GM19452 (cell line): ENCODE measurements around the gene ALG14.
"Not testable (repeated sequence)": the region's sequence is repeated elsewhere in the genome, so short reads cannot be mapped to it uniquely, and the experiment has no call there.

ENCODE experiments used
- ATAC-seq: cut with Tn5 transposase; IDR thresholded peaks from one replicate; pipeline ENCODE4 v1.9.1; 2021; ENCODE audit not compliant: unreplicated experiment

ALG14 gene

DNA sequence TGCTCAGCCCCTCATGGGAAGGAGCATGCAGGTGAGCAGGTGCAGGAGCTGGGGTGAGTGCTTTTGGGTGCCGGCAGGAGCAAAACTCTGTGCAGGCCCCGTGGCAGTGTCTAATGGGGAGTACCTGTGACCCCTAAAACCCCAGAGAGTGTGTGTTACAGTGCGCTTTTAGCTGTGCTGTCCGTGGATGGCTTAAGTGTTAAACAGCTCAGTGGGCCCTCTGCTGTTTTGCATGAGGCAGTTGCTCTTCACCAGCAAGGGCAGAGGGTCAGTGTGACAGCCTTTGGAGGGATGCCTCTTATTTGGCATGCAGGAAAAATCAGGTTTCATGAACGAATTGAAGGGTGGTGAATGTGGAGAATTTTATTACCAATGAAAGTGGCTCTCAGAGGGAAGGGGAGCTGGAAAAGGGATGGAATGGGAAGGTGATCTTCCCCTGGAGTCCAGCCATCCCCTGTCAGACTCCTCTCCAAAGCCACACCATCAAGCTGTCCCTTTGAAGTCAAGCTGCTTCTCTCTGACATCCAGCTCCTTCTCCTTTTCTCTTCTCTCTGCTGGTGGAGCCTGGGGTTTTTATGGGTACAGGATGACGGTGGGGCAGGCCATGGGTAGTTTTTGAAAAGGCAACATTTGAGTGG is 17.0 kb upstream of the ALG14 start:
- no peak for ATAC-seq

DNA sequence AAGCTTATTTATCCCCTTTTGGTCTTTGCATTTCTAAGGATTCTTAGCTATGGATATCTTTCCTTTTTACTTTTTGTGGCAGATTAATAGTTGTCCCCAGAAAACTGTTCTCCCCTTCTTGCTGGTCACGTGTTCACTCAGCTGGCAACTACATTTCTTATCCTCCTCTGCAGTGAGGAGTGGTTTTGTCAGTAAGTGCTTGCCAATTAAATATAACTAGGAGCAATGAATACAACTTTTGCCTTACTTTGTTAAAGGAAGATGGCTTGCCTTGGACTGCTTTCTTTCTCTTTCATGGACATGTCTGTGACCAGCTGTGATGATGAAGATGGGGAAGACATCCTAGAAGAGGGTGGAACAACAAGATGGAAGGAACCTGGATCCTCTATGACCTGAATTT is 15.6 kb upstream of the ALG14 start:
- no peak for ATAC-seq

DNA sequence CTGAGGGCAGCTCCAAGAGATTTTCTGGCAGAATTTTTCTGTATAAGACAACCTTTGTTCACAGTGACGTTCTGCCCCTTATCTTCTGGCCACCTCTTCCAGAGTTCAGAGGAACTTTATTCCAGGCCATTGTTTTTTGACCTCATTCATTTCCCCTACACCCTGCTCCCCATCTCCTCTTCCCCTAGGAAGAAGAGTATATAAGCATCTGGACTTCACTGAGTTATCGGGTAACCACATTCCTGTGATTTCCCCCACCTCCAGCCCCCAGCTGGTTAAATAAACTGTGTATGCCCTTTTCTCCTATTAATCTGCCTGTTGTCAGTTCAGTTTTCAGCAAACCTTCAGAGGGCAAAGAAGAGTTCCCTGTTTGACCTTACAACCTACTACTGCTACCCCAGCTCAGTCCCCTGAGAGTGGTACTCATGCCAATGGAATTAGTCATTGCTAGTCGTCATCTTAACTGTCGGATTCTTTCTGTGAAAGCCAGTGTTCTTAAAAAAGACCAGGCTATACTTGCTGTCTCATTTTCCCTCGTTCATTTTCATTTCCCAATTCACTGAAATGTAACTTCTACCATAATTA is 14.3 kb upstream of the ALG14 start:
- ATAC-seq: no peak

DNA sequence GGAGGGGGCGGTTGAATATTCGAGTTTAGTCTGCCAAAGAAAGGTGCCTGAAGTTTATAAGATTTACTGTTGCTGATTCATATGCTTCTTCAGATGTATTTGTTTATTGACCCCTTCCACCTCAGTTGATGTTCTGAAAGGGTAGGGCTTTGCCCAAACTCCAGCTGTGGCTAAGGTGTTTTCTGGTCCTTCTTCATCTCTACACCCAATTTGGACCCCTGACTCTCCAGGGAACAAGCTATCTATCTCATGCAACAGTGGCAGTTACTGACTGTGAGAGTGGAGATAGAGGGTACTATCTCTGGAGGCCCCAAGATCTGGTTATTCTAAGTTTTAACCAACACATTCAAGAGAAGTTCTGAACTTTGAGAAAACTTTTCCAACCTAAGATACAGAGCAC is 12.6 kb upstream of the ALG14 start:
- no peak for ATAC-seq

DNA sequence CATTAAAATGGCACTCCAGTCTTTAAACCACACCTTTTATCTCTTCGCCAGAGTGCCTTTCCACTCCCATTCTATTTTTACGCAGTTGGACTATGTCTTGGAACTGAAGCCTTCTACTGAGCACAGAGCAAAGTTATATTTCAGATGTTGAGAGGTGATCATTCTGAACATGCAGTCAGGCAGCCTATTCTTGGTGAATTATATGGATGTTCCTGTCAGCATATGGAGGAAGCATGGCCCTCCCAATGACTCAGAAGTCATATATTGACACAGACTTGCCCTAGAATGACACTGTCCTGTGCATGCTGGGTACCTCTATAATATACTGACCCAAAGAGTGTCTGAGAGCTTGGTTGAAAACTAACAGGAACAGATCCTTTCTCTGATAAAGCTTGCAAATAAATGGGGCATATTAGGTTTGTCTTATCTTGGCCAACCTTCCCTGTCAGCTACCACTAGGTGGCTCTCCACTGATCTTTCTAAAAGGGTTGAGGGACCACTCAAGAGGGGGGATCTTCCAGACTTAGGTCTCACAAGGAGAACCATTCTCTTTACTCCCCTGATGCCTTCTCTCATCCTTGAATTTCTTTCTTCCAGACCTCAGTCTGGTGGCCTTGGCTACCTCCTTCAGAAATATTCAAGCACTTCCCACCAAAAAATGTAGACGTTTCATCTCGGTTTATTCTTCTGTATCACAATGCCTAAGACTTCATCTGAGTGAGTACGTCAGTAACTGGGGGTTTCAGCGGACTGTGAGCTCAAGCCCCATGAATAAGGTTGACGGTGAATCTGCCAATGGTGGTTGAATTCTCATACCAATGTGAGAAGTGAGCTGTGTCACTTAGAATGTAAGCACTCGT is 11.8 kb upstream of the ALG14 start:
- no peak for ATAC-seq

DNA sequence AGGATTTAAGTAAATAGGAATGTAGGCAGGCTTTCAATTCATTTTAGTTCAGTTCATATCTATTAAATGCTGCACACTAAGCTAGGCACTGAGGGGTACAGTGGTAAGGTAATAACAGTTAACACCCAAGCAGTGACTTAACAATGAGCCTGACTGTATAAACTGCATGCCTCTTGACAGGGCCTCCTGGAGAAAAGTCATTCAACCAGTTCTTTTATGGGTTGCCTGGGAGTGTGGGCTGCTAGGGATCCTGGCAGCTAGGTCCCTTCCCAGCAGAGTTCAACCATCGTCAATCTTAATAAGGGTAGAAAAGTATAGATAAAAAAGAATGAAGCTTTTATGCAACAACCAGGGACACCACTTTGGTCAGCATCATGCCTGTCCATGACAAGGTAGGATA is 8.1 kb upstream of the ALG14 start:
- no peak for ATAC-seq

DNA sequence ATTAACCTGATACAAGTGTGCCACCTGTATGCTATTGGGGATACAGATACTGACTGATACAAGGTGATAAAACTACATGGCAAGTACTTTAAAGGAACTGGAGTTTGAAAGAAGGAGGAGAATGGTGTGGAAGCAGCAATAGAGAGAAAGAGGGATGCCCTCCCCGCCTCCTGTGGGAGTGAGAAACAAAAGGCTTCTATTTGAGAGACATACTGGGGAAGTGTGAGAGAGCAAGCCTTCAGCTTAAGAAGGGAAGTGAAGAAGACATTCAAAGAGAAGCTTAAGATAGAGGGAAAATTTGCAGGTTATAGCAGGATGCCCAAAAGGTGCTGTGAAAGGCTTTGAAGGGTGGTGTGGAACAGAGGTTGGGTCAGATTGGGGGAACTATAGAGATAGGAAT is 7.7 kb upstream of the ALG14 start:
- no peak for ATAC-seq

DNA sequence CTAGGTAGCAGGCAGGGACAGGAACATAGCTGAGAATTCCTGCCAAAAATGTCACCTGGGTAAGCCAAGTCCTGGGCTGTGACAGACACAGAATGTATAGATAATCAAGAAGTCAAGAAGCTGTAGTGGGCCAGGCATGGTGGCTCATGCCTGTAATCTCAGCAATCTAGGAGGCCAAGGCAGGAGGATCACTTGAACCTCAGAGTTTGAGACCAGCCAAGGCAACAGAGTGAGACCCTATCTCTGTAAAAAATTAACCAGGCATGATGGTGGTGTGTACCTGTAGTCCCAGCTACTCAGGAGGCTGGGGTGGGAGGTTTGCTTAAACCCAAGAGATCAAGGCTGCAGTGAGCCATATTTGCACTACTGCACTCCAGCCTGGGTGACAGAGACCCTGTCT is 3.3 kb upstream of the ALG14 start:
- no peak for ATAC-seq

DNA sequence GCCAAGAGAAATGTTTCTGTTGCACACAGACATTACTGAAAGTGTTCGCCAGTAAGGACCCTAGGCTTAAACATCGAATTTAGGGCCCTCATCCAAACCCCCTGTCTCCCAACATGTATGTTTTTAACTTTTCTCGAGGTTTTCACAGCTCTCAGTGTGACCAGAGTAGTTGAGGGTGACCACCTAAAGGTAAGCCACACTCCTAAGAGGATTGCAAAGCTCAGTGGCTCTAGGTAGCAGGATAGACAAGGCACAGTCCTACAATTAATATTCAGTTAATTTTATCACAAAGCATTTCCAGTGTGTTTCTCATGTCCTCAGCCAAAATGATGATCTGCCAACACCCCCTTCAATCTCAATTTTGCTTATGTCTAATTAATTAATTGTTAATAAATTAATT is 695 bp upstream of the ALG14 start:
- no peak for ATAC-seq

DNA sequence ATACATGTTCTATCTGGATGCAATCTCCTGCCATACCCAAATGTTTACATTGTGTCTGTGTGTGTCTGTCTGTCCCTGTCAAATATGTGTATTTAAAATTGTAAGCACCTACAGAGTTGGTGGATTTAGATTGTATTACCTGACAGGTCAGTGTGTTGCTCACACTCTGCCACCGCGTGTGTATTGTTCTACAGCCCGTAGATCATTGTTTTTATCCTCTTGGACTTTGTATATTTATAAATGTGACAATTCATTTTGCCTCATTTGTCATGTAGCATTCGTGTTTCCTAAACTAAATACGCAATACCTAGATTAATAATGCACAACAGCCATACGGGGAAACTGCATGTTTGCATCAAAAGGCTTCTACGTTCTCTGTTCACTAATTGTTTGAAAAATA is 634 bp downstream of the ALG14 start:
- ATAC-seq: no peak

DNA sequence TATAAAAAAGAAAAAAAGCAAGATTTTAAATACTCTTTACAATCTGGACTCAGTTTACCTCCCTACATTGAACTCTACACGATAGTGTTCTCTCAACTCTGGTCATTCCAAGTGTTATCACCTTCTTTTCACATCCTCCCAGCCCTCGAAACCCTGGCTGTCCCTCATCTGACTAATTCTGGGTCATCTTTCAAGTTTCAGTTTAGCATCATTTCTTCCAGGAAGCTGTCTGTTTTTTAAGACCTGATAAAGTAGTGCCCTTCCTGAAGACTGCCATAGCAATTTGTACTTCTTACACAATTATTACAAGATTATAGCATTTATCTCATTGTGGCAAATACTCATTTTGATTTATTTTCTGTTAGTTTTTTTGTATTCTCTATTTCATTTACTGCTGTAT is 1.2 kb downstream of the ALG14 start:
- ATAC-seq: no peak

DNA sequence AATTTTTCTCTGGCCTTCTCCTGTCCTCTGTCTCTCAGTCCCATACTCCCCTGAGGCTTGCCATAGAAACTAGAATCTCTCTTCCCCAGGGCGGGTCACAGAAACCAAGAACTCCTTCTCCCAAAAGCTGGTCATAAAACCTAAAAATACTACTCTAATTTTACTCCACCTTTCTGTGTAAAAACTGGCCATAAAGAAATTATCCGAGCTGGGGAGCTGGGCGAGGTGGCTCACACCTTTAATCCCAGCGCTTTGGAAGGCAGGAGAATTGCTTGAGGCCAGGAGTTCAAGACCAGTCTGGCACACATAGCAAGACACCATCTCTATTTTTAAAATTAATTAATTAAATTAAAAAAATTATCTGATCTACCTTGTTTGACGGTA is 3.0 kb downstream of the ALG14 start:
- ATAC-seq: no peak

DNA sequence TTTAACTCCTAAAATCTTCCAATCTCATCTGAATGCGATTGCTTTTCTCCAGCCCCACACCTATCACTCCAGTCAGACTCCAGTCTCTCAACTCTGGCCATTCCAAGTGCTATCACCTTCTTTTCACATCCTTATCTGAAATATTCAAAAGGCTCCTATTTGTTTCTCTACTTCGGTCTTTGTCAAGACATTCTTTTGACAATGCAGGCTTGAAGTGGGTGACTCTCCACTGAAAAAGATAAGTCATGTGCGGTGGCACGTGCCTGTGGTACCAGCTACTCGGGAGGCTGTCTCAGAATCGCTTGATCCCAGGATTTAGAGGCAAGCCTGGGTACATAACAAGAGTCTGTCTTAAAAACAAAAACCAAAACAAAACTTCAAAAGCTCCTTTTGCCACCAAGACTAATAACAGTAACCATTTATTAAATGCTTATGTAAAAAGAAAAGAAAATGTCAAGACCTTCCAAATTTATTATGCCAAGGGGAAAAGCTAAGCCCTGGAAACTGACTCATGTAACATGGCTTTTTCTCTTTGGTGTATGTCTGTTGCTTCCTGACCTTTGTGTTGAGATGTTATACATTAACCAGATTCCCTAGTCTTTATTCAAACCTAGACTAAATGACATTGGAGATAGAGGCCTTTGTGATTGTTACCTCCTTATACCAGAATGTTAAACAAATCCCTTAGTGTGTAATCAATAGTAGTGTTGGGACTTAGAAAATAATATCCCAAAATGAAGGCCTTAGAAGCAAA is 3.6 kb downstream of the ALG14 start:
- ATAC-seq: no peak

DNA sequence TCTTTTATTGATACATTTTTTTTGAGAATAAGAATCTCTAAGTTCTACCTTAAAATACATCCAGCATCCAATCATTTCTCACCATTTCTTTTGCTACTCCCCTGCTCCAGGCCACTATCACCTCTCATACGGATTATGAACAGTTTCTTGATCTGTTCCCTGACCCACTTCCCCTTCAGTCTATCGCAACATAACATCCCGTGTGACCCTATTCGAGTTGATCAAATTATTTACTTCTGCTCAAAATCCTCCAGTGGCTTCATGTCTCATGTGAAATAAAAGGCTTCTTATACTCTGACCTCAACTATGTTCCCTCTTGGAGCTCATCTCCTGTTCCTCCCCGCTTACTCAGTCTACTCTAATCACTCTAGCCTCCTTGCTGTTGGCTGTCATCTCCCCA is 5.2 kb downstream of the ALG14 start:
- ATAC-seq: no peak

DNA sequence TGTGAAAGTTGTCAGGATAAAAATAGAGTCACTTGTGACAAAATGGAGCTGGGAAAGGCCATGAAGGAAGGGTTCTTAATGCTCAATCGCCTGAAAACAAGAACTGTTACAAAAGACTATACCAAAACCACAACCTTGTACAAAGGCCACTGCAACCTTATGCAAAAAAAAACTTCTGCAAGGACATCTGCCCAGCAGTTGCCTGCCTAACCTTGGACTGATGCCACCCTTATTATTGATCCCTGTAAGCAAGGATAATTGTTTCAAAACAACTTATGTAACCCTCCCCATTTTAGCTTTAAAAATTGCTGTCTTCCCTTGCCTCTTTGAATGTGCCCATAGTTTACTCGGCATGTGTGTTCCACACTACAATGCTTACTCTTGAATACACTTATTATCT is 5.7 kb downstream of the ALG14 start:
- ATAC-seq: no peak

DNA sequence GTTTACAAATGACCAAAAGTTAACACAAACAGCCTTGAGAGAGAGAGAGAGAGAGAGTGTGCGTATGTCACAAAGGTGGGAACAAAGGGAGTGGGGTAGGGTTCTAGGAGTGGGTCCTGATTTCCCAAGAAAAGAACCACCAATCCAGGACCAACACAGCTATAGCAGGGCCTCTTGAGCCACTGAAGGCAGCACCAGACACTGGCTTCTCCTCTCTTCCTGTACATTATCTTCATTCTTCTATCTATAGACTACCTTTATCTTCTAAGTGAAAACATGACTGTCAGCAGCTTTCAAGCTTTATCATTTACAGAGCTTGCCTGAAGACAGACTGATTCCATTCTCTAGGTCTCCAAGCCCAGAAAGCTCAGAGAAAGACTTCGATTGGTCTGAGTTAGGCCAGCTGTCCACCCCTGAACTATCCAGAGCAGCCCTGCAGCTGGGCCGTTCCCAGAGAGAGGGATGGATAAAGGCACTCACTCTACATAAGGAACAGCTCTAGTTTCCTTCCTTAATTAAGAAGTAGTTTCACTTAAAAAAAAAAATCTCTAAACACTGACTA is 11.2 kb downstream of the ALG14 start:
- no peak for ATAC-seq

DNA sequence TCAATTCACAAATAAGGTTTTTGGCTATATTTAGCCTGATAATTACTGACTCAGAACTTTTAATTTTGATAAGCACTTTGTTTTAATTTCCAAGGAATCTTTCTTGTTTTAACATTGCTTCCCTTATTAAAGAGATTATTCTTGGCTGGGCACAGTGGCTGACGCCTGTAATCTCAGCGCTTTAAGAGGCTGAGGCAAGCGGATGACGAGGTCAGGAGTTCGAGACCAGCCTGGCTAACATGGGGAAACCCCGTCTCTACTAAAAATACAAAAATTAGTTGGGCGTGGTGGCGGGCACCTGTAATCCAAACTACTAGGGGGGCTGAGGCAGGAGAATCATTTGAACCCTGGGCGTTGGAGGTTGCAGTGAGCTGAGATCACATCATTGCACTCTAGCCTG is 13.8 kb downstream of the ALG14 start:
- ATAC-seq: no peak

DNA sequence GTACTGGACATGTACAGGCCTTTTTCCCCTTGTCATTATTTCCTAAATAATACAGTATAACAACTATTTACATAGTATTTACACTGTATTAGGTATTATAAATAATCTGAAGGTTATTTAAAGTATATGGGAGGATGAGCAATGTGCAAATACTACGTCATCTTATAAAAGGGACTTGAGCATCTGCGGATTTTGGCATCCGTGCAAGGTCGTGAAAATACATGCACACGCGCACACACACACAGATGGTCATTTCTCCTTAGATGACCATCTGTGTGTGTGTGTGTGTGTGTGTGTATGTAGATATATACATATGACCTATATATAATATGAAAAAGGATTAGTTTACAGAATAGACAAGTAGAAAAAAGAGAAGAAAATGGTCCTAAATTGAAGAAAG is 15.4 kb downstream of the ALG14 start:
- no peak for ATAC-seq

DNA sequence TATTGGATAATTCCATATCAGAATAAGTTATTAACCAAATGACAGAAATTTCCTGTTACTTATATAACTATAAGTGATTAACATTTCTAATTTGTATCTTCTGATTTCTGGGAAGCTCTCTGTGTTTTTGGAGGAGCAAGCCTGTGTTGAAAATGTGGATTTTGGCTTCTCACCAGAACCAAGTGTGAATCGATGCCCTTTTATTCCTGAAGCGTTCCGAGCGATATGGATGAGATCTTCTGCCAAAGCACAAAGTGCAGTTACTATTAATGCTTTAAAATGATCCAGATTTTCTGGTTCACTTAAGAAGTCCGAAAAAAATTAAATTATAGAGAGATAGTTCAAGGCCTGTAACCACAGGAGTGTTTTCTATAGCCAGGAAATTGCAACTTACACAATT is 22.8 kb downstream of the ALG14 start:
- no peak for ATAC-seq

DNA sequence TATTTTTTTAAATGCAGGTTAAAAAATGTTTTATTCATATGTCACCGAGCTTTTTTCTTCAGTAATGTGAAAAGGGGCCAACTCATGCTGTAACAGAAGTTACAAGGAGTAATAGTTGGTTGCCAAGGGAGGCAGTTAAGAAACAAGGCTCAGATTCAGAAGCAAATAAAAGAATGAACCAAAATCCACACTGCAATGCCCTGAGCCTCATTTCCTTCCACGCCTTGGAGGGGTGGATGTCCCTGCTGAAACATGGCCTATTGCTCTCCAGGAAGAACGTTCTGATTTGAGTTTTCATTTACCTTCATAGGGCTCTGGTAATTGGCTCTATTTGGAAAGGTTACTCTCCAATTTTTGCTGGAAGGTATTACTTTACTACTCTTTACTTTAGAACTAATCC is 24.4 kb downstream of the ALG14 start:
- ATAC-seq: no peak

DNA sequence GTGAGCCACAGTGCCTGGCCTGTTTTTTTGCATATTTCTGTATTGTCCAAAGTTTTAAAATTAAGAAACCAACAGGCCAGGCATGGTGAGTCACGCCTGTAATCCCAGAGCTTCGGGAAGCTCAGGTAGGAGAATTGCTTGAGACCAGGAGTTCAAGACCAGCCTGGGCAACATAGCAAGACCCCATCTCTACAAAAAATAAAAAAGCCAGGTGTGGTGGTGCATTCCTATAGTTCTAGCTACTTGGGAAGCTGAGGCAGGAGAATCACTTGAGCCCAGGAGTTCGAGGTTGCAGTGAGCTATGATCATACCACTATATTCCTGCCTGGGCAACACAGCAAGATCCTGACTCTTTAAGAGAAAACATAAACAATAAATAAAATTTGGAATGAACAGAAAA is 25.1 kb downstream of the ALG14 start:
- ATAC-seq: not testable (repeated sequence)
